ENCODE measurements around the gene TBCK.

The TBCK gene

GRCh38 chr4:106041294-106042002 is 274.6 kb downstream of the TBCK start:
- H3K4me3 Mint-ChIP-seq = no peak overlapping the region
- no peaks in the 10 kb centered on the region for H3K4me1 Mint-ChIP-seq (ENCODE audit: low read depth in 2 of 2)
- no peaks in the 10 kb centered on the region for H3K9me3 Mint-ChIP-seq
- ATAC-seq (replicated peaks) = no peak
- H3K27ac Mint-ChIP-seq = no peak overlapping the region
- no peaks in the 10 kb centered on the region for H3K27me3 Mint-ChIP-seq
- no peaks in the 10 kb centered on the region for H3K36me3 Mint-ChIP-seq (ENCODE audit: insufficient read depth)
- no peak for DNase-seq

- ATAC-seq (replicated peaks) (no peak), DNase-seq (no peak)
- Mint-ChIP-seq H3K36me3 (ENCODE audit: insufficient read depth) (no peaks in the 10 kb centered on the region), H3K27ac (no peak overlapping the region), H3K27me3 (no peaks in the 10 kb centered on the region), H3K4me1 (ENCODE audit: low read depth in 2 of 2) (no peaks in the 10 kb centered on the region), H3K9me3 (no peaks in the 10 kb centered on the region), H3K4me3 (no peak overlapping the region)
These were observed 276.2 kb downstream of the TBCK start for GRCh38 chr4:106039796-106040195.

- ATAC-seq (replicated peaks) (no peak), DNase-seq (no peak)
- Mint-ChIP-seq H3K4me3 (no peak overlapping the region), H3K4me1 (ENCODE audit: low read depth in 2 of 2) (no peaks in the 10 kb centered on the region), H3K36me3 (ENCODE audit: insufficient read depth) (no peaks in the 10 kb centered on the region), H3K27me3 (no peaks in the 10 kb centered on the region), H3K9me3 (no peaks in the 10 kb centered on the region), H3K27ac (no peak overlapping the region)
These were observed 277.1 kb downstream of the TBCK start for GRCh38 chr4:106038908-106039307.

- H3K27ac Mint-ChIP-seq = no peak overlapping the region
- H3K36me3 Mint-ChIP-seq (ENCODE audit: insufficient read depth) = no peaks in the 10 kb centered on the region
- peaks cover 3 to 6% of the 10 kb centered on the region in 2 donors for H3K9me3 Mint-ChIP-seq
- no peaks in the 10 kb centered on the region for H3K27me3 Mint-ChIP-seq
- H3K4me1 Mint-ChIP-seq (ENCODE audit: low read depth in 2 of 2) = no peaks in the 10 kb centered on the region
- no peak overlapping the region for H3K4me3 Mint-ChIP-seq
- no peak for ATAC-seq (replicated peaks)
- no peak for DNase-seq
These were observed 278.0 kb downstream of the TBCK start for GRCh38 chr4:106038012-106038411.

GRCh38 chr4:106036848-106037247 is 279.2 kb downstream of the TBCK start:
- no peak for DNase-seq
- Mint-ChIP-seq H3K36me3 (ENCODE audit: insufficient read depth) (no peaks in the 10 kb centered on the region), H3K9me3 (peaks cover 5 to 17% of the 10 kb centered on the region in 2 donors), H3K4me3 (no peak overlapping the region), H3K27me3 (peaks cover 0 to 7% of the 10 kb centered on the region in 2 donors), H3K27ac (no peak overlapping the region), H3K4me1 (ENCODE audit: low read depth in 2 of 2) (no peaks in the 10 kb centered on the region)
- no peak for ATAC-seq (replicated peaks)

- H3K27me3 Mint-ChIP-seq = peaks cover 0 to 7% of the 10 kb centered on the region in 2 donors
- no peaks in the 10 kb centered on the region for H3K4me1 Mint-ChIP-seq (ENCODE audit: low read depth in 2 of 2)
- no peak for DNase-seq
- H3K4me3 Mint-ChIP-seq = no peak overlapping the region
- H3K9me3 Mint-ChIP-seq = peaks cover 5 to 17% of the 10 kb centered on the region in 2 donors
- no peak overlapping the region for H3K27ac Mint-ChIP-seq
- no peaks in the 10 kb centered on the region for H3K36me3 Mint-ChIP-seq (ENCODE audit: insufficient read depth)
- ATAC-seq (replicated peaks) = no peak
These were observed 279.7 kb downstream of the TBCK start for GRCh38 chr4:106036334-106036733.

GRCh38 chr4:106035204-106035603 is 280.8 kb downstream of the TBCK start:
- H3K4me3 Mint-ChIP-seq = no peak overlapping the region
- peaks cover 0 to 7% of the 10 kb centered on the region in 2 donors for H3K27me3 Mint-ChIP-seq
- no peaks in the 10 kb centered on the region for H3K4me1 Mint-ChIP-seq (ENCODE audit: low read depth in 2 of 2)
- peaks cover 5 to 20% of the 10 kb centered on the region in 2 donors for H3K9me3 Mint-ChIP-seq
- no peak for DNase-seq
- no peak overlapping the region for H3K27ac Mint-ChIP-seq
- no peaks in the 10 kb centered on the region for H3K36me3 Mint-ChIP-seq (ENCODE audit: insufficient read depth)
- no peak for ATAC-seq (replicated peaks)

GRCh38 chr4:106034751-106035150 is 281.3 kb downstream of the TBCK start:
- DNase-seq (no peak), ATAC-seq (replicated peaks) (no peak)
- H3K36me3 Mint-ChIP-seq (ENCODE audit: insufficient read depth) = no peaks in the 10 kb centered on the region
- peaks cover 0 to 7% of the 10 kb centered on the region in 2 donors for H3K27me3 Mint-ChIP-seq
- no peaks in the 10 kb centered on the region for H3K4me1 Mint-ChIP-seq (ENCODE audit: low read depth in 2 of 2)
- H3K4me3 Mint-ChIP-seq = no peak overlapping the region
- H3K27ac Mint-ChIP-seq = no peak overlapping the region
- H3K9me3 Mint-ChIP-seq = peaks cover 5 to 24% of the 10 kb centered on the region in 2 donors

GRCh38 chr4:106034220-106034619 is 281.8 kb downstream of the TBCK start:
- H3K4me1 Mint-ChIP-seq (ENCODE audit: low read depth in 2 of 2) = no peaks in the 10 kb centered on the region
- peaks cover 5 to 24% of the 10 kb centered on the region in 2 donors for H3K9me3 Mint-ChIP-seq
- H3K36me3 Mint-ChIP-seq (ENCODE audit: insufficient read depth) = no peaks in the 10 kb centered on the region
- no peak for ATAC-seq (replicated peaks)
- H3K27me3 Mint-ChIP-seq = peaks cover 0 to 7% of the 10 kb centered on the region in 2 donors
- no peak for DNase-seq
- no peak overlapping the region for H3K4me3 Mint-ChIP-seq
- no peak overlapping the region for H3K27ac Mint-ChIP-seq

GRCh38 chr4:106033469-106033868 is 282.5 kb downstream of the TBCK start:
- H3K4me3 Mint-ChIP-seq = no peak overlapping the region
- H3K9me3 Mint-ChIP-seq = peaks cover 5 to 24% of the 10 kb centered on the region in 2 donors
- no peaks in the 10 kb centered on the region for H3K36me3 Mint-ChIP-seq (ENCODE audit: insufficient read depth)
- H3K4me1 Mint-ChIP-seq (ENCODE audit: low read depth in 2 of 2) = no peaks in the 10 kb centered on the region
- no peak for DNase-seq
- ATAC-seq (replicated peaks) = no peak
- no peak overlapping the region for H3K27ac Mint-ChIP-seq
- H3K27me3 Mint-ChIP-seq = peaks cover 0 to 7% of the 10 kb centered on the region in 2 donors

- DNase-seq = no peak
- Mint-ChIP-seq H3K27me3 (peaks cover 0 to 7% of the 10 kb centered on the region in 2 donors), H3K9me3 (peaks cover 5 to 24% of the 10 kb centered on the region in 2 donors)
These were observed 283.1 kb downstream of the TBCK start for GRCh38 chr4:106032851-106033286.

GRCh38 chr4:106022454-106022853 is 293.6 kb downstream of the TBCK start:
- Mint-ChIP-seq H3K36me3 (ENCODE audit: insufficient read depth) (no peaks in the 10 kb centered on the region), H3K27ac (no peak overlapping the region), H3K27me3 (no peaks in the 10 kb centered on the region), H3K4me1 (ENCODE audit: low read depth in 2 of 2) (no peaks in the 10 kb centered on the region), H3K9me3 (no peaks in the 10 kb centered on the region), H3K4me3 (no peak overlapping the region)
- ATAC-seq (replicated peaks) (no peak), DNase-seq (no peak)

More at GRCh38 chr4:106032851-106033286, 283.1 kb downstream of the TBCK start:
- Mint-ChIP-seq H3K4me3 (no peak overlapping the region), H3K36me3 (ENCODE audit: insufficient read depth) (no peaks in the 10 kb centered on the region), H3K4me1 (ENCODE audit: low read depth in 2 of 2) (no peaks in the 10 kb centered on the region), H3K27ac (no peak overlapping the region)
- no peak for ATAC-seq (replicated peaks)

GRCh38 chr4:106021737-106022410 is 294.1 kb downstream of the TBCK start:
- ATAC-seq (replicated peaks) (no peak), DNase-seq (no peak)
- H3K27me3 Mint-ChIP-seq = no peaks in the 10 kb centered on the region
- H3K4me1 Mint-ChIP-seq (ENCODE audit: low read depth in 2 of 2) = no peaks in the 10 kb centered on the region
- H3K27ac Mint-ChIP-seq = no peak overlapping the region
- H3K36me3 Mint-ChIP-seq (ENCODE audit: insufficient read depth) = no peaks in the 10 kb centered on the region
- H3K4me3 Mint-ChIP-seq = no peak overlapping the region
- no peaks in the 10 kb centered on the region for H3K9me3 Mint-ChIP-seq

GRCh38 chr4:106019771-106020170 is 296.2 kb downstream of the TBCK start:
- DNase-seq (no peak), ATAC-seq (replicated peaks) (no peak)
- no peak overlapping the region for H3K27ac Mint-ChIP-seq
- no peak overlapping the region for H3K4me3 Mint-ChIP-seq
- no peaks in the 10 kb centered on the region for H3K36me3 Mint-ChIP-seq (ENCODE audit: insufficient read depth)
- H3K9me3 Mint-ChIP-seq = peaks cover under 1 to 7% of the 10 kb centered on the region in 2 donors
- no peaks in the 10 kb centered on the region for H3K27me3 Mint-ChIP-seq
- H3K4me1 Mint-ChIP-seq (ENCODE audit: low read depth in 2 of 2) = no peaks in the 10 kb centered on the region

Measured in effector memory CD8-positive, alpha-beta T cell (primary cell).